Mesothelial cell of epicardium (in vitro differentiated cells): ENCODE results near the gene SDC4. TPM values are rescaled to one million over a fixed set of nuclear protein-coding genes. Genes with fewer than 3 reads are reported as not detected.

Experiments
- DNase-seq, 2 experiments: peaks; one replicate each; pipeline ENCODE4 v3.0.0; 2021; ENCODE audit warnings: low spot score in 2 of 2; ENCODE audit not compliant: unreplicated experiment in 2 of 2
- H3K27ac Mint-ChIP-seq: 2 replicates; pipeline ENCODE4 v1.8.0; 2021; ENCODE audit warnings: mixed read lengths
- H3K27me3 Mint-ChIP-seq: 2 replicates; pipeline ENCODE4 v1.8.0; 2021; ENCODE audit warnings: low read depth, mixed read lengths
- H3K36me3 Mint-ChIP-seq: 2 replicates; pipeline ENCODE4 v1.8.0; 2021; ENCODE audit warnings: mixed read lengths
- H3K4me1 Mint-ChIP-seq: 2 replicates; pipeline ENCODE4 v1.8.0; 2021; ENCODE audit warnings: mixed read lengths
- H3K4me3 Mint-ChIP-seq: 2 replicates; pipeline ENCODE4 v1.8.0; 2021; ENCODE audit warnings: mild to moderate bottlenecking, moderate library complexity, mixed read lengths
- H3K9me3 Mint-ChIP-seq: 2 replicates; pipeline ENCODE4 v1.8.0; 2021; ENCODE audit warnings: mixed read lengths
- CTCF ChIP-seq: fragments of 200-600 bp; sonication (generic); IDR thresholded peaks from one replicate; pipeline ENCODE4 v1.5.0; 2021; ENCODE audit warnings: antibody characterized with exemption; ENCODE audit not compliant: unreplicated experiment
- total RNA-seq: library from RNA; stranded (reverse); gene quantifications from 3 replicates; pipeline ENCODE4 v1.2.1, GENCODE V29; 2021

Gene SDC4
- total RNA-seq, 1 donor from 2014 or later, result 46.7 TPM

DNA sequence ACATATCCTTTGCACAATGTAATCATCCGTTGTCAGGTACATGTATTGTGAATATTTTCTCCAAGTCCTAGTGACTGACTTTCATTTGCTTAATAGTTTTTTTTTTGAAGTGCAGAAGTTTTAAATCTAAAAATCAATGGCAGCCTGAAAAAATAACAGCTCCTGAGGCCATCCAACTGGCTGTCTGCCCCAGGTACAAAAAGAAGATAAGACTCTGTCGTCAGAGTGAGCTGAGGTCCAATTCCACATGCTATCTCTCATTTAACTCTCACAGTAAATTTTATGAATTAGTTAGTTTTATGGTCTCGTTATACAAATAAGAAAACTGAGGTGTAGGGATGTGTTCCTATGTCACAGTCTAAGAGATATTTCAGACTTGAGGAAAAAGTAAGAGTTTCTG, 72.9 kb downstream of the SDC4 start:
- peaks cover 30% of the 10 kb centered on the region for H3K27me3 Mint-ChIP-seq
- H3K4me1 Mint-ChIP-seq, result no peaks in the 10 kb centered on the region
- no peak overlapping the region for H3K4me3 Mint-ChIP-seq
- H3K36me3 Mint-ChIP-seq, result no peaks in the 10 kb centered on the region
- DNase-seq, result no peak
- no peak overlapping the region for H3K27ac Mint-ChIP-seq
- TF ChIP-seq CTCF, result no peak
- H3K9me3 Mint-ChIP-seq, result peaks cover 6% of the 10 kb centered on the region

Other genes with a start within 250 kb of the SDC4 start
- gene KCNS1, start 247.3 kb downstream of the SDC4 start, total RNA-seq, result 0.09 TPM in 1 of 3 replicates, not detected in the others
- gene WFDC5, start 233.2 kb downstream of the SDC4 start, total RNA-seq, result not detected in 3 replicates
- not detected in 3 replicates for gene WFDC12, start 224.0 kb downstream of the SDC4 start, total RNA-seq
- gene PI3, start 173.5 kb downstream of the SDC4 start, total RNA-seq, result not detected in 3 replicates
- not detected in 3 replicates for gene SEMG1, start 141.4 kb downstream of the SDC4 start, total RNA-seq
- gene SEMG2, start 127.1 kb downstream of the SDC4 start, total RNA-seq, result not detected in 3 replicates
- gene SLPI, start 93.9 kb downstream of the SDC4 start, total RNA-seq, result not detected in 3 replicates
- gene RBPJL, start 41.6 kb downstream of the SDC4 start, total RNA-seq, result not detected in 3 replicates
- 0.11 TPM in 1 of 3 replicates, not detected in the others for gene MATN4, start 40.1 kb downstream of the SDC4 start, total RNA-seq
- gene SYS1, start 14.7 kb upstream of the SDC4 start, total RNA-seq, result 25.6 to 27.2 TPM (median 26.7 TPM) in 3 replicates
- 0.47 to 0.69 TPM in 2 of 3 replicates, not detected in the other for gene TP53TG5, start 29.9 kb upstream of the SDC4 start, total RNA-seq
- 10.5 to 11.4 TPM (median 11.0 TPM) in 3 replicates for gene DBNDD2, start 59.9 kb upstream of the SDC4 start, total RNA-seq
- gene PIGT, start 67.7 kb upstream of the SDC4 start, total RNA-seq, result 63.0 to 71.5 TPM (median 70.8 TPM) in 3 replicates
- gene WFDC2, start 121.3 kb upstream of the SDC4 start, total RNA-seq, result 57.8 to 61.9 TPM (median 61.3 TPM) in 3 replicates
- not detected in 3 replicates for gene SPINT3, start 167.2 kb upstream of the SDC4 start, total RNA-seq
- gene WFDC6, start 191.1 kb upstream of the SDC4 start, total RNA-seq, result not detected in 3 replicates
- not detected in 3 replicates for gene EPPIN, start 199.0 kb upstream of the SDC4 start, total RNA-seq
- gene WFDC8, start 230.9 kb upstream of the SDC4 start, total RNA-seq, result not detected in 3 replicates